WTC11 (cell line): ENCODE data around the gene COX10. TPM values are rescaled to one million over a fixed set of nuclear protein-coding genes. Genes with fewer than 3 reads are reported as not detected.

Experiments
- ATAC-seq: fragments of 200-7000 bp; cut with Tn5 transposase; 2 replicates; pipeline ENCODE4 v1.10.0; 2021; ENCODE audit warnings: mild to moderate bottlenecking, moderate library complexity
- CTCF ChIA-PET: fragments of 300-600 bp; sonication (Branson Sonifier 250); formaldehyde crosslinking; loops from one replicate; lab custom pipeline; 2021; ENCODE audit warnings: antibody characterized with exemption; lab: Charles Lee
- POLR2A ChIA-PET: fragments of 350-600 bp; sonication (Branson Sonifier 250); formaldehyde crosslinking; loops from one replicate; lab custom pipeline; 2021; ENCODE audit warnings: antibody characterized with exemption; lab: Charles Lee
- DNase-seq: peaks from one replicate; pipeline ENCODE4 v3.0.0; 2021; ENCODE audit warnings: low spot score
- H3K27ac Mint-ChIP-seq: 2 replicates; pipeline ENCODE4 v1.8.0; 2021; ENCODE audit warnings: mixed read lengths
- H3K27me3 Mint-ChIP-seq: 2 replicates; pipeline ENCODE4 v1.8.0; 2021; ENCODE audit warnings: low read depth, mild to moderate bottlenecking, moderate library complexity, mixed read lengths
- H3K36me3 Mint-ChIP-seq: 2 replicates; pipeline ENCODE4 v1.8.0; 2021; ENCODE audit warnings: mixed read lengths
- H3K4me1 Mint-ChIP-seq: 2 replicates; pipeline ENCODE4 v1.8.0; 2022; ENCODE audit warnings: mixed read lengths
- H3K4me3 Mint-ChIP-seq: 2 replicates; pipeline ENCODE4 v1.8.0; 2021; ENCODE audit warnings: mild to moderate bottlenecking, moderate library complexity, mixed read lengths
- H3K9me3 Mint-ChIP-seq: 2 replicates; pipeline ENCODE4 v1.8.0; 2021; ENCODE audit warnings: mixed read lengths
- AR ChIP-seq: fragments of 250-450 bp; sonication (Bioruptor Pico); IDR thresholded peaks from 2 replicates; pipeline ENCODE4 v1.9.0; 2021; ENCODE audit warnings: mild to moderate bottlenecking
- CREB1 ChIP-seq: sonication (generic); formaldehyde crosslinking; IDR thresholded peaks from 2 replicates; pipeline ENCODE4 v1.8.0; 2023; ENCODE audit warnings: mild to moderate bottlenecking, missing genetic modification reagents
- CREM ChIP-seq: sonication (generic); formaldehyde crosslinking; IDR thresholded peaks from 2 replicates; pipeline ENCODE4 v1.8.1; 2022; ENCODE audit warnings: mild to moderate bottlenecking, missing genetic modification reagents, moderate library complexity
- E2F1 ChIP-seq: sonication (generic); formaldehyde crosslinking; IDR thresholded peaks from 2 replicates; pipeline ENCODE4 v1.8.0; 2022; ENCODE audit warnings: mild to moderate bottlenecking, missing genetic modification reagents
- GABPB1 ChIP-seq: sonication (generic); formaldehyde crosslinking; IDR thresholded peaks from 2 replicates; pipeline ENCODE4 v1.8.1; 2023; ENCODE audit warnings: mild to moderate bottlenecking, missing genetic modification reagents
- GTF2I ChIP-seq: fragments of 250-450 bp; sonication (Bioruptor Pico); conservative IDR thresholded peaks from 2 replicates; pipeline ENCODE4 v1.4.0; 2021; ENCODE audit warnings: mild to moderate bottlenecking
- HMGA2 ChIP-seq: fragments of 250-450 bp; sonication (Bioruptor Pico); IDR thresholded peaks from 2 replicates; pipeline ENCODE4 v1.4.0; 2021; ENCODE audit warnings: mild to moderate bottlenecking, moderate library complexity
- NR1H2 ChIP-seq: sonication (generic); formaldehyde crosslinking; IDR thresholded peaks from 2 replicates; pipeline ENCODE4 v1.9.0; 2021; ENCODE audit warnings: mild to moderate bottlenecking, moderate library complexity, missing genetic modification reagents
- SMAD4 ChIP-seq: sonication (generic); formaldehyde crosslinking; IDR thresholded peaks from 2 replicates; pipeline ENCODE4 v1.8.0; 2022; ENCODE audit warnings: mild to moderate bottlenecking, missing genetic modification reagents
- SOX15 ChIP-seq: fragments of 250-450 bp; sonication (Bioruptor Pico); IDR thresholded peaks from 2 replicates; pipeline ENCODE4 v1.9.0; 2021; ENCODE audit warnings: mild to moderate bottlenecking
- ZBTB21 ChIP-seq: sonication (generic); formaldehyde crosslinking; IDR thresholded peaks from 2 replicates; pipeline ENCODE4 v1.8.1; 2023; ENCODE audit warnings: mild to moderate bottlenecking, missing genetic modification reagents, borderline replicate concordance
- ZNF232 ChIP-seq: sonication (generic); formaldehyde crosslinking; IDR thresholded peaks from 2 replicates; pipeline ENCODE4 v1.8.0; 2022; ENCODE audit warnings: mild to moderate bottlenecking, missing genetic modification reagents
- total RNA-seq: library from RNA; stranded (reverse); gene quantifications from 3 replicates; pipeline ENCODE4 v1.2.3, GENCODE V29; 2021
- TF ChIP-seq, protein P1 (sequence below): sonication (generic); formaldehyde crosslinking; IDR thresholded peaks from 2 replicates; pipeline ENCODE4 v1.8.0; 2023; ENCODE audit warnings: missing genetic modification reagents, mild to moderate bottlenecking, borderline replicate concordance

Gene COX10
- total RNA-seq, 1 experiment from 2014 or later = 22.0 TPM

DNA sequence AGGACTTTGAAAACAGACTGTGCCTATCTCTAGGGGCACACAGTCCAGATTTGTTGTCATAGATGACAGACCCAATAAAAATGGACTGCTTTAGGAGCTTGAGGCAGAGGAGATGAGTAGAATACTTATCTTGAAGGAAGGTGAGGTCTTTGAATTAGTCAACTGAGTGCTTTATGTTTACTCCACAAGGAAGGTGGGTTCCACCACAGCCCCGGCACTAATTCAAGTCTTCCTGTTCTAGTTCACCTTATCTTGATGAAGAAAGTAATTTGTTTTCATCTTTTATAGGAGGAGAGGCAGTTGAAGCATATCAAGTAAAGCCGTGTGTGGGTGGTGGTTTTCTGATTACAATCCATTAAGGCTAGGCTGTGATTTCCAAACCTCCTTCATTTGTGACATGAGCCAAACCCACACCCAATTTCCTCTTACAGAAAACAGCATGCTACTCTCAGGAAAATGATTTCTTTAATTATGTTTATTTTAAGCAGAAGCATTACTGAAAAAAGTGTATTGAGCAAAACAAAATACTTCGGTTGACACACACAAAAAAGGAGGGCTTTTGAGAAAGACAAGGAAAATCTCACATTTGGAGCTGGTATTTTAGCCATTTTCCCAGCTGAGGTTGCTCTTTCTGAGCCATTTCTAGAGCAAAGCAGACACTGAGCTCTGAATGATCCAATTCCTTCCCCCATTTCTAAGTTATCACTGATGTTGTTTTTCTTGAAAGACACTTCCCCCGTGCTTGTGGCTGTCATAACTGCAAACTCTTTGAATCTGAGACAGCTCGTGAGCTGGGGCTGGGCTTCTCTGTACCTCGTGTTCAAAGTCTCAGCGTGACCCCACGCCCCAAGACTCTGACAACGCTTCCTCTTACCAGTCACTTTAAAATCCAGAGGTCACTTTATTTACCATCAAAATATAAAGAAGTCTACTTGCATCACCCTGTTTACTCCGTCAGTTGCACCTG, 132.0 kb downstream of the COX10 start:
- H3K9me3 Mint-ChIP-seq = no peaks in the 10 kb centered on the region
- no peak for TF ChIP-seq SOX15 (CRISPR knock-in tag)
- no peak for TF ChIP-seq ZNF232 (CRISPR knock-in tag)
- no peaks in the 10 kb centered on the region for H3K36me3 Mint-ChIP-seq
- DNase-seq (no peak), ATAC-seq (no peak)
- peak overlapping the region; percentile 82 for H3K27ac Mint-ChIP-seq
- CTCF ChIA-PET = no interaction called here
- no peaks in the 10 kb centered on the region for H3K27me3 Mint-ChIP-seq
- POLR2A ChIA-PET = no interaction called here
- H3K4me1 Mint-ChIP-seq = peaks cover 17% of the 10 kb centered on the region
- no peak overlapping the region for H3K4me3 Mint-ChIP-seq

GRCh38 chr17:14201988-14202380, 132.7 kb downstream of the COX10 start:
- Mint-ChIP-seq H3K4me1 (peaks cover 17% of the 10 kb centered on the region), H3K27me3 (no peaks in the 10 kb centered on the region), H3K4me3 (no peak overlapping the region), H3K36me3 (no peaks in the 10 kb centered on the region), H3K27ac (no peak overlapping the region), H3K9me3 (no peaks in the 10 kb centered on the region)
- DNase-seq (no peak), ATAC-seq (no peak)
- ChIA-PET CTCF (no interaction called here), POLR2A (no interaction called here)
- TF ChIP-seq CREB1 (CRISPR knock-in tag) = no peak
- TF ChIP-seq, protein P1, sequence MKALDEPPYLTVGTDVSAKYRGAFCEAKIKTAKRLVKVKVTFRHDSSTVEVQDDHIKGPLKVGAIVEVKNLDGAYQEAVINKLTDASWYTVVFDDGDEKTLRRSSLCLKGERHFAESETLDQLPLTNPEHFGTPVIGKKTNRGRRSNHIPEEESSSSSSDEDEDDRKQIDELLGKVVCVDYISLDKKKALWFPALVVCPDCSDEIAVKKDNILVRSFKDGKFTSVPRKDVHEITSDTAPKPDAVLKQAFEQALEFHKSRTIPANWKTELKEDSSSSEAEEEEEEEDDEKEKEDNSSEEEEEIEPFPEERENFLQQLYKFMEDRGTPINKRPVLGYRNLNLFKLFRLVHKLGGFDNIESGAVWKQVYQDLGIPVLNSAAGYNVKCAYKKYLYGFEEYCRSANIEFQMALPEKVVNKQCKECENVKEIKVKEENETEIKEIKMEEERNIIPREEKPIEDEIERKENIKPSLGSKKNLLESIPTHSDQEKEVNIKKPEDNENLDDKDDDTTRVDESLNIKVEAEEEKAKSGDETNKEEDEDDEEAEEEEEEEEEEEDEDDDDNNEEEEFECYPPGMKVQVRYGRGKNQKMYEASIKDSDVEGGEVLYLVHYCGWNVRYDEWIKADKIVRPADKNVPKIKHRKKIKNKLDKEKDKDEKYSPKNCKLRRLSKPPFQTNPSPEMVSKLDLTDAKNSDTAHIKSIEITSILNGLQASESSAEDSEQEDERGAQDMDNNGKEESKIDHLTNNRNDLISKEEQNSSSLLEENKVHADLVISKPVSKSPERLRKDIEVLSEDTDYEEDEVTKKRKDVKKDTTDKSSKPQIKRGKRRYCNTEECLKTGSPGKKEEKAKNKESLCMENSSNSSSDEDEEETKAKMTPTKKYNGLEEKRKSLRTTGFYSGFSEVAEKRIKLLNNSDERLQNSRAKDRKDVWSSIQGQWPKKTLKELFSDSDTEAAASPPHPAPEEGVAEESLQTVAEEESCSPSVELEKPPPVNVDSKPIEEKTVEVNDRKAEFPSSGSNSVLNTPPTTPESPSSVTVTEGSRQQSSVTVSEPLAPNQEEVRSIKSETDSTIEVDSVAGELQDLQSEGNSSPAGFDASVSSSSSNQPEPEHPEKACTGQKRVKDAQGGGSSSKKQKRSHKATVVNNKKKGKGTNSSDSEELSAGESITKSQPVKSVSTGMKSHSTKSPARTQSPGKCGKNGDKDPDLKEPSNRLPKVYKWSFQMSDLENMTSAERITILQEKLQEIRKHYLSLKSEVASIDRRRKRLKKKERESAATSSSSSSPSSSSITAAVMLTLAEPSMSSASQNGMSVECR (CRISPR knock-in tag) = no peak
- no peak for TF ChIP-seq ZBTB21
- no peak for TF ChIP-seq SMAD4
- TF ChIP-seq CREM = no peak
- no peak for TF ChIP-seq HMGA2 (CRISPR knock-in tag)
- TF ChIP-seq GABPB1 = no peak
- TF ChIP-seq AR (CRISPR knock-in tag) = no peak
- TF ChIP-seq E2F1 (CRISPR knock-in tag) = no peak
- no peak for TF ChIP-seq GTF2I (CRISPR knock-in tag)
- no peak for TF ChIP-seq NR1H2 (CRISPR knock-in tag)
